ENCODE results near the gene C3orf20.

DNA sequence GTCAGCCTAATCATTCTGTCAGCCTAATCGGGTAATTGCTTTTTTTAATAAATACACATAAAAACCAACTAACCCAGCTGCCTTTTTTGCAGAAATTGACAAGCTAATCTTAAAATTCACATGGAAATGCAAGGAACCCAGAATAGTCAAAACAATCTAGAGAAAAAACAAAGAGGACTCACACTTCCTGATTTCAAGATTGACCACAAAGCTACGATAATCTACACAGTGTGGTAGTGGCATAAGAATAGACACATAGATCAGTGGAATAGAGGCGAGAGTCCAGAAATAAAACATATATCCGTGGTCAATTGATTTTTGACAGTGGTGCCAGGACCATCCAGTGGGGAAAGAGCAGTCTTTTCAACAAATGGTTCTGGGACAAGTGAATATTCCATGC, 2.4 kb upstream of the C3orf20 start:
- TF ChIP-seq EZH2 (IDR thresholded peaks at IDR 0.05) (no peak), POLR2AphosphoS5 (IDR thresholded peaks at IDR 0.05; ENCODE audit: borderline replicate concordance, low read depth, low read length) (no peak)

All from SK-N-MC (cell line).